ENCODE results near the gene SPON2. TPM values are rescaled to one million over a fixed set of nuclear protein-coding genes. Genes with fewer than 3 reads are reported as not detected.

The SPON2 gene
- polyA plus RNA-seq, 2 of the 4 experiments (the other 2 are of a cell fraction): 0.12 to 0.54 TPM

DNA sequence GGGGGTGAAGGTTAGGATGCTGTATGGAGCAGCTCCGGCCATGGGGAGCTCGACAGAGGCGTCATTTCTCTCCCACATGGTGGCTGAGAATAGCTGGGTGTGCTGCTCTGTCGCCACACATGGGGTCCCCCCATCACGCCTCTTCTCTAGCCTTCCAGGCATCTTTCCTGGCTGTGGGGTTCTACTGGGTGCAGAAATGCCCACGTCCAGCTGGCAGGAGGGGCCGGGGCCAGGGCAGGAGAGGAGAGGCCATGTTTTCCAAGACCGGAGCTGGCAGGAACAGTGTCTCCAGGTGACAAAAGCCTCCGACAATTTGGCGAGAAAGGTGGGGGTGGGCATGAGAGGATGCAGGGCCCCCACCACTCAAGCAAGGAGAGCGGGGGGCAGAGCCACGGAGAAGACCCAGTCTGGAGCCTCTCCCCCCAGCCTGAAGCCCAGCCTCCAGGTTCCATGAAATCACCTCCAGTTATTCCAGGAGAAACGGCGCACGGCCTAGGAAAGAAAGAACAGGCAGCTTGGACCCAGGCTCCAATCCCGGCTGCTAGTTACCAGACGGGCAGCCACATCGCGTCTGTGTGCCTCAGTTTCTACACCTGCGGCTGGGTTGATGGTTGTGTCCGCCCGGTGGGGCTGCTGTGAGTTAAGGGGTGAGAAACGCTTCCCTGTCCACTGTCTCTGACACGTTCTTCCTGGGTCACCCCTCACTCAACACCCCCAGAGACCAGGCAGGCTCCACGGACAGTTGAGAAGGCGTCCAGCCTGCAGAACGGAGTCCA is 27.4 kb upstream of the SPON2 start:
- ATAC-seq: no peak
- no peak for TF ChIP-seq MAZ (IDR thresholded peaks at IDR 0.05; ENCODE audit: borderline replicate concordance, low read depth, low read length)
- no peak for TF ChIP-seq EHMT2 (IDR thresholded peaks at IDR 0.05; ENCODE audit: low read depth)
- TF ChIP-seq ZFP36 (IDR thresholded peaks at IDR 0.05; ENCODE audit: borderline replicate concordance, partially characterized antibody): no peak
- no peak for TF ChIP-seq POLR2A (IDR thresholded peaks at IDR 0.05; ENCODE audit: low read length)
- no peak for TF ChIP-seq JUN (IDR thresholded peaks at IDR 0.05)
- no peak for TF ChIP-seq NFE2L2 (conservative IDR thresholded peaks at IDR 0.05; ENCODE audit: low read length)
- TF ChIP-seq, protein P1, sequence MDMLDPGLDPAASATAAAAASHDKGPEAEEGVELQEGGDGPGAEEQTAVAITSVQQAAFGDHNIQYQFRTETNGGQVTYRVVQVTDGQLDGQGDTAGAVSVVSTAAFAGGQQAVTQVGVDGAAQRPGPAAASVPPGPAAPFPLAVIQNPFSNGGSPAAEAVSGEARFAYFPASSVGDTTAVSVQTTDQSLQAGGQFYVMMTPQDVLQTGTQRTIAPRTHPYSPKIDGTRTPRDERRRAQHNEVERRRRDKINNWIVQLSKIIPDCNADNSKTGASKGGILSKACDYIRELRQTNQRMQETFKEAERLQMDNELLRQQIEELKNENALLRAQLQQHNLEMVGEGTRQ (IDR thresholded peaks at IDR 0.05): no peak
- TF ChIP-seq, protein P2, sequence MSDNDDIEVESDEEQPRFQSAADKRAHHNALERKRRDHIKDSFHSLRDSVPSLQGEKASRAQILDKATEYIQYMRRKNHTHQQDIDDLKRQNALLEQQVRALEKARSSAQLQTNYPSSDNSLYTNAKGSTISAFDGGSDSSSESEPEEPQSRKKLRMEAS (IDR thresholded peaks at IDR 0.05): no peak
- TF ChIP-seq ZNF302 (CRISPR knock-in tag; IDR thresholded peaks at IDR 0.05): no peak
- TF ChIP-seq MAFK (IDR thresholded peaks at IDR 0.05; ENCODE audit: partially characterized antibody): no peak
- TF ChIP-seq CEBPB (IDR thresholded peaks at IDR 0.05): no peak
- TF ChIP-seq RFX5 (IDR thresholded peaks at IDR 0.05): no peak
- TF ChIP-seq PBX3 (IDR thresholded peaks at IDR 0.05): no peak
- TF ChIP-seq FOXS1 (CRISPR knock-in tag; IDR thresholded peaks at IDR 0.05): no peak
- no peak for TF ChIP-seq BHLHE40 (IDR thresholded peaks at IDR 0.05; ENCODE audit: low read depth, low read length)
- TF ChIP-seq MYC (IDR thresholded peaks at IDR 0.05; ENCODE audit: borderline replicate concordance, low read length): no peak
- no peak for TF ChIP-seq CHD4 (IDR thresholded peaks at IDR 0.05; ENCODE audit: borderline replicate concordance)
- TF ChIP-seq, protein P3, sequence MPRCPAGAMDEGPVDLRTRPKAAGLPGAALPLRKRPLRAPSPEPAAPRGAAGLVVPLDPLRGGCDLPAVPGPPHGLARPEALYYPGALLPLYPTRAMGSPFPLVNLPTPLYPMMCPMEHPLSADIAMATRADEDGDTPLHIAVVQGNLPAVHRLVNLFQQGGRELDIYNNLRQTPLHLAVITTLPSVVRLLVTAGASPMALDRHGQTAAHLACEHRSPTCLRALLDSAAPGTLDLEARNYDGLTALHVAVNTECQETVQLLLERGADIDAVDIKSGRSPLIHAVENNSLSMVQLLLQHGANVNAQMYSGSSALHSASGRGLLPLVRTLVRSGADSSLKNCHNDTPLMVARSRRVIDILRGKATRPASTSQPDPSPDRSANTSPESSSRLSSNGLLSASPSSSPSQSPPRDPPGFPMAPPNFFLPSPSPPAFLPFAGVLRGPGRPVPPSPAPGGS (IDR thresholded peaks at IDR 0.05): no peak
- WGBS (ENCODE audit: missing lambda C conversion rate): 86% methylated on average over 16 of the region's 27 CpGs
- H3K4me3 ChIP-seq: no peak overlapping the region
- no peak for DNase-seq (ENCODE audit: low read depth in 1 of 2, low spot score in 1 of 2)
- H3K9me3 ChIP-seq: no peaks in the 10 kb centered on the region
- FAIRE-seq: no peak
- H3K4me2 ChIP-seq: no peak overlapping the region
- CTCF ChIA-PET: interaction anchor here (1.4 kb wide), 1 partner anchor 32 kb away, joined by 5 read pairs; no protein-coding TSS in a partner anchor
- no peaks in the 10 kb centered on the region for H3K4me1 ChIP-seq
- H3K27ac ChIP-seq: no peak overlapping the region; a peak in 1 of 6 replicates
- POLR2A ChIA-PET: no interaction called here

DNA sequence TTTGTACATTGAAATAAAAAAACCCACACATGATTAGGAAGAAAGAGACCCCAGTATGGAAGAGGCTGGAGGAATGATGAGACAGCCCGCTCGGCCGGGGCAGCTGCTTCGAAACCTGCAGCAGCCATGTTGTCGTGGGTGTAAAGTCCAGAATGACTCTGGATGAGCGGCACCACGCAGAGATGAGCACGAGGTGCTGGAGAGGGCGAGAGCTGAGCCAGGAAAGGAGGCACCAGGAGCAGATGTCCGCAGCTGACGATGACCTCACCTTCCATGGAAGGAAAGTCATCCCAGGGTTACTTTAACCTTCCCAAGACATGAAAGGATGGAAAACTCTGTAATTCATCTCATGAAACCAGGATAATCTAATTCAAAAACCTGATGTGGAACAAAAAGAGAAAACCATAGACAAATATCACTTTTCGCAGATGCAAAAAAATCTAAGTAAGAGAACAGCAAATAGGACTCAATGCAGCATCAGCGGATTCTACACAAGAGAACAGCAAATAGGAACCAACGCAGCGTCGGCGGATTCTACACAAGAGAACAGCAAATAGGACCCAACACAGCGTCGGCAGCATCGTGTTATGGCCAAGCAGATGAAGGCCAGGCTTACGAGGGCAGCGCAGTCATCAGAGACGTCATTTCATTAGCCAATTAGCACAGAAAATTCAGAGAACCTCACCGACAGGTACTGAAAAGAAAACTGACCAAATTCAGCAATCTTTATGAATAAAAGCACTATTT is 25.9 kb upstream of the SPON2 start:
- H3K4me3 ChIP-seq: no peak overlapping the region
- ChIA-PET CTCF (interaction anchor here (0.6 kb wide), 1 partner anchor 92 kb away, joined by 3 read pairs; no protein-coding TSS in a partner anchor), POLR2A (no interaction called here)
- DNase-seq (ENCODE audit: low read depth in 1 of 2, low spot score in 1 of 2): no peak
- H3K9me3 ChIP-seq: no peaks in the 10 kb centered on the region
- TF ChIP-seq KDM5A (IDR thresholded peaks at IDR 0.05): no peak
- TF ChIP-seq RFX5 (IDR thresholded peaks at IDR 0.05): no peak
- ATAC-seq: no peak
- 77% methylated on average over 24 of the region's 24 CpGs for WGBS (ENCODE audit: missing lambda C conversion rate)
- peaks cover under 1% of the 10 kb centered on the region; the same call in 2 of the 3 replicates for H3K4me1 ChIP-seq
- FAIRE-seq: no peak
- H3K27ac ChIP-seq: no peak overlapping the region
- H3K4me2 ChIP-seq: no peak overlapping the region

Data from A549 (cell line).